Endodermal cell (in vitro differentiated cells): Measurements from ENCODE around the gene IFI6. TPM values are rescaled to one million over a fixed set of nuclear protein-coding genes. Genes with fewer than 3 reads are reported as not detected.

ENCODE experiments used
- DNase-seq: peaks from one replicate; pipeline ENCODE4 v3.0.0-alpha.2; 2017
- H3K27ac ChIP-seq: 2 replicates; pipeline ENCODE4 v1.5.1; 2013; ENCODE audit warnings: mild to moderate bottlenecking, low read depth, low read length, moderate library complexity
- H3K27me3 ChIP-seq: 2 replicates; pipeline ENCODE4 v1.6.1; 2013; ENCODE audit warnings: mild to moderate bottlenecking, low read length, moderate library complexity; ENCODE audit not compliant: insufficient read depth, control insufficient read depth, poor library complexity, severe bottlenecking
- H3K36me3 ChIP-seq: 2 replicates; pipeline ENCODE4 v1.7.0; 2013; ENCODE audit warnings: mild to moderate bottlenecking, low read length, moderate library complexity; ENCODE audit not compliant: control insufficient read depth, insufficient read depth
- H3K4me1 ChIP-seq: one replicate; pipeline ENCODE4 v1.7.0; 2013; ENCODE audit warnings: low read length; ENCODE audit not compliant: control insufficient read depth, insufficient read depth
- H3K4me3 ChIP-seq: 2 replicates; pipeline ENCODE4 v1.5.1; 2013; ENCODE audit warnings: mild to moderate bottlenecking, low read length, moderate library complexity
- H3K9ac ChIP-seq: 2 replicates; pipeline ENCODE4 v1.6.1; 2013; ENCODE audit warnings: mild to moderate bottlenecking, low read length, moderate library complexity; ENCODE audit not compliant: poor library complexity, severe bottlenecking; ENCODE audit errors: extremely low read depth
- H3K9me3 ChIP-seq: 2 replicates; pipeline ENCODE4 v1.6.1; 2013; ENCODE audit warnings: mild to moderate bottlenecking, low read length, moderate library complexity; ENCODE audit not compliant: control insufficient read depth
- H3K27ac Mint-ChIP-seq: 2 replicates; pipeline ENCODE4 v1.8.0; 2020; ENCODE audit warnings: mixed read lengths
- H3K27me3 Mint-ChIP-seq: 2 replicates; pipeline ENCODE4 v1.8.0; 2021; ENCODE audit warnings: mild to moderate bottlenecking, mixed read lengths; ENCODE audit not compliant: insufficient read depth
- H3K36me3 Mint-ChIP-seq: 2 replicates; pipeline ENCODE4 v1.8.0; 2020; ENCODE audit warnings: low read depth, mixed read lengths
- H3K4me1 Mint-ChIP-seq: 2 replicates; pipeline ENCODE4 v1.8.0; 2020; ENCODE audit warnings: mixed read lengths
- H3K4me3 Mint-ChIP-seq: 2 replicates; pipeline ENCODE4 v1.8.0; 2020; ENCODE audit warnings: mild to moderate bottlenecking, moderate library complexity, mixed read lengths
- H3K9me3 Mint-ChIP-seq: 2 replicates; pipeline ENCODE4 v1.8.0; 2020; ENCODE audit warnings: mild to moderate bottlenecking, mixed read lengths
- WGBS, 2 experiments: methylation state at CpG; one replicate each; pipeline versions ENCODE4 v1.1.5 to v1.1.7; 2013; ENCODE audit warnings: missing lambda C conversion rate in 2 of 2, mixed read lengths in 1 of 2; ENCODE audit not compliant: insufficient coverage in 1 of 2, insufficient read length in 1 of 2; 5-methylcytosine and 5-hydroxymethylcytosine counted together
- long read RNA-seq, 4 experiments: library from polyadenylated mRNA in 2 of 4; library from RNA in 1 of 4; library from capped mRNA in 1 of 4; stranded (forward) in 3 of 4; unstranded in 1 of 4; transcript quantifications; one replicate each; pipeline ENCODE4 v2.0.0, GENCODE V29; 2020 to 2021; ENCODE audit warnings: inconsistent platforms in 1 of 4
- polyA plus RNA-seq, 2 experiments: library from polyadenylated mRNA; stranded (reverse); fragments of 50-300 nt; gene quantifications; one replicate each; pipeline ENCODE4 v1.2.3, GENCODE V29; 2013
- total RNA-seq, 2 donors: library from RNA; stranded (reverse); fragmentation: NEBNext Ultra II Directional in 1 of 2; extraction: Animal tissue kit (Norgen Biotek cat#: 25700) in 1 of 2; gene quantifications; 2 replicates in 1 of 2; 3 replicates in 1 of 2; pipeline ENCODE4 v1.2.1, GENCODE V29; 2021
- TF ChIP-seq, protein P1 (sequence below): fragments of 200-600 bp; sonication (generic); conservative IDR thresholded peaks from 2 replicates; pipeline ENCODE4 v1.5.0; 2021; ENCODE audit warnings: antibody characterized with exemption, mild to moderate bottlenecking

The IFI6 gene
- total RNA-seq = 1 to 10 TPM in 1 of 2 donors, under 1 TPM in 1; 0.71 to 1.1 TPM
- 27.2 TPM for polyA plus RNA-seq (2013, experiment 1 of 2)
- polyA plus RNA-seq (2013, experiment 2 of 2) = 22.0 TPM
- long read RNA-seq, experiment 1, partial matches to known transcripts = 0 of 1 reads
- long read RNA-seq, experiment 1, other reads (novel, unspliced or antisense) = 0 of 1 reads
- long read RNA-seq, experiment 2 = 0 reads
- long read RNA-seq, experiment 3 = 0 reads
- long read RNA-seq, experiment 4 = 0 reads

DNA sequence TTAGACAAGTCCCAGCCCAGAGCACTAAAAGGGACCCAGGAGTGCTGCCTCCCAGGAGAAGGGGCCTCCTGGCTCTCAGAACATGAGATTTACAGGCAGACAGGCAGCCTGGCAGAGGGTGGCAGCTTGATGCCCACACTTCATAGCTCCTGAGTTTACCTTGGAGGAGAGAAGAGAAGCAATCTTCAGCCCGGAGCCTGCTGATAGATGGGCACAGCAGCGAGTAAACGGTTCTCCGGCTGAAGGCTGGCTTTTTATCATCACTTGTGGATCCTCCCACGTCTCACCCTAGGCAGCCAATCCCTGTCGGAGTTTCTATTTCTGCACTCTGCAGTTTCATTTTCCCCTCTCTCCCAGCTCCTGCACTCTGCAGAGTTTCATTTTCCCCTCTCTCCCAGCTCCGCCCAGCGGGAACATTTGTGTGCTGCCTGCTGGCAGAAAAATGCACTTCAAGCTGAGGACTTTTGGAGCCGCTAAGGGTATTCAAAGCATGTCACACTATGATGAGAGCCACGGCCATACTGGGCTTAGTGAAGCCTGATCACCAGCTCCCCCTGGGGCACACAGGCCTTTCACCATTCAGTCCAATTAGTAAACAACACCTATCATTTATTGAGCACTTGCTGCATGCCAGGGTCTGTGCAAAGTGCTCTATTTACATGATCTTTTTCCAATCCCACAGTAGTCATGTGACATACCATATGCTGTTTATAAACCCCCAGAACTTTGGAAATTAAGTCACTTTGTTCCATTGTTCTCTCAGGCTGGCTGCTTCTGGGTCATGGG lies at the start of gene IFI6:
Gene IFI6 (minus strand): TSS at position 229 of the 786 bp plus-strand sequence. CDS start 2,878 bp downstream, outside the sequence.
- TF ChIP-seq, protein P1, sequence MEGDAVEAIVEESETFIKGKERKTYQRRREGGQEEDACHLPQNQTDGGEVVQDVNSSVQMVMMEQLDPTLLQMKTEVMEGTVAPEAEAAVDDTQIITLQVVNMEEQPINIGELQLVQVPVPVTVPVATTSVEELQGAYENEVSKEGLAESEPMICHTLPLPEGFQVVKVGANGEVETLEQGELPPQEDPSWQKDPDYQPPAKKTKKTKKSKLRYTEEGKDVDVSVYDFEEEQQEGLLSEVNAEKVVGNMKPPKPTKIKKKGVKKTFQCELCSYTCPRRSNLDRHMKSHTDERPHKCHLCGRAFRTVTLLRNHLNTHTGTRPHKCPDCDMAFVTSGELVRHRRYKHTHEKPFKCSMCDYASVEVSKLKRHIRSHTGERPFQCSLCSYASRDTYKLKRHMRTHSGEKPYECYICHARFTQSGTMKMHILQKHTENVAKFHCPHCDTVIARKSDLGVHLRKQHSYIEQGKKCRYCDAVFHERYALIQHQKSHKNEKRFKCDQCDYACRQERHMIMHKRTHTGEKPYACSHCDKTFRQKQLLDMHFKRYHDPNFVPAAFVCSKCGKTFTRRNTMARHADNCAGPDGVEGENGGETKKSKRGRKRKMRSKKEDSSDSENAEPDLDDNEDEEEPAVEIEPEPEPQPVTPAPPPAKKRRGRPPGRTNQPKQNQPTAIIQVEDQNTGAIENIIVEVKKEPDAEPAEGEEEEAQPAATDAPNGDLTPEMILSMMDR = peak; percentile 63

GRCh38 chr1:27719286-27720251 lies 47.6 kb upstream of the IFI6 start:
- Mint-ChIP-seq H3K4me1 (peaks cover 8% of the 10 kb centered on the region), H3K9me3 (peaks cover 10% of the 10 kb centered on the region), H3K27ac (no peak overlapping the region), H3K4me3 (no peak overlapping the region), H3K36me3 (no peaks in the 10 kb centered on the region), H3K27me3 (peaks cover 13% of the 10 kb centered on the region)
- no peak overlapping the region for H3K4me3 ChIP-seq
- TF ChIP-seq, protein P1 = no peak
- no peak for DNase-seq
- H3K9me3 ChIP-seq = peaks cover 11% of the 10 kb centered on the region
- 81% methylated on average over 4 to 5 of the region's 5 CpGs for WGBS, 2 experiments
- H3K9ac ChIP-seq = no peak overlapping the region
- H3K27ac ChIP-seq = no peak overlapping the region
- H3K36me3 ChIP-seq = no peaks in the 10 kb centered on the region
- H3K27me3 ChIP-seq = no peaks in the 10 kb centered on the region
- no peaks in the 10 kb centered on the region for H3K4me1 ChIP-seq

More for the DNA sequence above, at the start of gene IFI6:
- Histone ChIP-seq H3K4me3 (peak within 1 kb of the TSS; percentile 58), H3K27me3 (peaks cover 10% of the 10 kb centered on the region), H3K4me1 (no peaks in the 10 kb centered on the region), H3K27ac (peak within 1 kb of the TSS; percentile 59), H3K9ac (no peak within 1 kb of the TSS), H3K36me3 (no peaks in the 10 kb centered on the region), H3K9me3 (no peaks in the 10 kb centered on the region)
- 11 to 12% methylated on average over 10 of the region's 10 CpGs for WGBS, 2 experiments
- Mint-ChIP-seq H3K36me3 (no peaks in the 10 kb centered on the region), H3K4me3 (peak within 1 kb of the TSS; percentile 56), H3K4me1 (peaks cover 6% of the 10 kb centered on the region), H3K27me3 (peaks cover 18% of the 10 kb centered on the region), H3K27ac (no peak within 1 kb of the TSS), H3K9me3 (no peaks in the 10 kb centered on the region)
- DNase-seq = peak; percentile 92

GRCh38 chr1:27716262-27716895 lies 44.4 kb upstream of the IFI6 start:
- Histone ChIP-seq H3K4me3 (no peak overlapping the region), H3K9me3 (peaks cover 11% of the 10 kb centered on the region), H3K27me3 (no peaks in the 10 kb centered on the region), H3K9ac (no peak overlapping the region), H3K36me3 (no peaks in the 10 kb centered on the region), H3K27ac (no peak overlapping the region), H3K4me1 (no peaks in the 10 kb centered on the region)
- Mint-ChIP-seq H3K36me3 (no peaks in the 10 kb centered on the region), H3K4me1 (peaks cover 14% of the 10 kb centered on the region), H3K4me3 (no peak overlapping the region), H3K9me3 (peaks cover 8% of the 10 kb centered on the region), H3K27ac (no peak overlapping the region), H3K27me3 (peaks cover 14% of the 10 kb centered on the region)
- DNase-seq = no peak
- TF ChIP-seq, protein P1 = no peak
- WGBS, 2 experiments = 78 to 86% methylated on average over 1 to 2 of the region's 2 CpGs
